GM23248 (cell line): ENCODE results near the gene ACKR3. TPM values are rescaled to one million over a fixed set of nuclear protein-coding genes. Genes with fewer than 3 reads are reported as not detected.

Source experiments
- DNase-seq: peaks from one replicate; pipeline ENCODE4 v3.0.0-alpha.2; 2015
- H2AFZ ChIP-seq: fragments of 200-600 bp; sonication (generic); 2 replicates; pipeline ENCODE4 v1.6.1; 2016; ENCODE audit warnings: antibody characterized with exemption
- H3F3A ChIP-seq: fragments of 200-600 bp; sonication (generic); 2 replicates; pipeline ENCODE4 v1.6.1; 2016; ENCODE audit warnings: mild to moderate bottlenecking, antibody characterized with exemption, mixed run types; ENCODE audit not compliant: insufficient read depth
- H3K27ac ChIP-seq: fragments of 200-600 bp; sonication (generic); 2 replicates; pipeline ENCODE4 v1.5.1; 2016; ENCODE audit warnings: mild to moderate bottlenecking
- H3K27me3 ChIP-seq: fragments of 200-600 bp; sonication (generic); replicated peaks from 2 replicates; pipeline ENCODE4 v1.6.1; 2016; ENCODE audit warnings: mild to moderate bottlenecking; ENCODE audit not compliant: insufficient read depth
- H3K36me3 ChIP-seq: fragments of 200-600 bp; sonication (generic); 2 replicates; pipeline ENCODE4 v1.6.1; 2016; ENCODE audit warnings: low read depth, mild to moderate bottlenecking
- H3K4me1 ChIP-seq: fragments of 200-600 bp; sonication (generic); 2 replicates; pipeline ENCODE4 v1.6.1; 2016; ENCODE audit warnings: mild to moderate bottlenecking; ENCODE audit not compliant: insufficient read depth
- H3K4me2 ChIP-seq: fragments of 200-600 bp; sonication (generic); one replicate; pipeline ENCODE4 v1.6.1; 2016; ENCODE audit warnings: mild to moderate bottlenecking; ENCODE audit not compliant: unreplicated experiment
- H3K4me3 ChIP-seq: fragments of 200-600 bp; sonication (generic); 2 replicates; pipeline ENCODE4 v1.5.1; 2016; ENCODE audit warnings: mild to moderate bottlenecking
- H3K79me2 ChIP-seq: fragments of 200-600 bp; sonication (generic); 2 replicates; pipeline ENCODE4 v1.6.1; 2016; ENCODE audit warnings: mild to moderate bottlenecking; ENCODE audit not compliant: insufficient read depth
- H3K9ac ChIP-seq: fragments of 200-600 bp; sonication (generic); 2 replicates; pipeline ENCODE4 v1.6.1; 2016; ENCODE audit warnings: mild to moderate bottlenecking
- H3K9me2 ChIP-seq: fragments of 200-600 bp; sonication (generic); 2 replicates; pipeline ENCODE4 v1.6.1; 2016; ENCODE audit warnings: mixed run types, mild to moderate bottlenecking, moderate library complexity; ENCODE audit not compliant: insufficient read depth
- H3K9me3 ChIP-seq: fragments of 200-600 bp; sonication (generic); one replicate; pipeline ENCODE4 v1.6.1; 2017; ENCODE audit warnings: low read depth
- H4K20me1 ChIP-seq: fragments of 200-600 bp; sonication (generic); 2 replicates; pipeline ENCODE4 v1.6.0; 2016; ENCODE audit not compliant: insufficient read depth
- EZH2 ChIP-seq: fragments of 200-600 bp; sonication (generic); IDR thresholded peaks from 2 replicates; pipeline ENCODE4 v1.6.1; 2018; ENCODE audit warnings: antibody characterized with exemption, mild to moderate bottlenecking; ENCODE audit not compliant: insufficient read depth, poor library complexity, severe bottlenecking
- EZH2phosphoT487 ChIP-seq: fragments of 200-600 bp; sonication (generic); IDR thresholded peaks from 2 replicates; pipeline ENCODE4 v1.6.1; 2018; ENCODE audit warnings: antibody characterized with exemption, moderate library complexity, mild to moderate bottlenecking, low read depth; ENCODE audit not compliant: insufficient read depth
- WGBS, 2 experiments: methylation state at CpG; one replicate each; pipeline ENCODE4 v1.1.6; 2015 to 2017; ENCODE audit warnings: low lambda C conversion rate in 2 of 2, low coverage in 1 of 2; ENCODE audit errors: missing lambda C conversion rate in 2 of 2; 5-methylcytosine and 5-hydroxymethylcytosine counted together
- in situ Hi-C: fragments of 300-500 bp; cut with MboI; formaldehyde crosslinking; loops from 2 replicates; pipeline ENCODE4 v1.15.0; 2020
- polyA plus RNA-seq: library from polyadenylated mRNA; unstranded; fragments of >200 nt; fragmentation: Nextera tagmentation; extraction: Ambion mirVana; gene quantifications from 2 replicates; pipeline ENCODE4 v1.2.1, GENCODE V29; 2016
- total RNA-seq: library from RNA; depleted of rRNA; stranded (reverse); fragments of >200 nt; shearing (Covaris generic); gene quantifications from 2 replicates; pipeline ENCODE4 v1.2.3, GENCODE V29; 2014

Gene ACKR3
- total and polyA plus RNA-seq, 2 experiments from 2014 or later, result 6.1 to 8.5 TPM

DNA sequence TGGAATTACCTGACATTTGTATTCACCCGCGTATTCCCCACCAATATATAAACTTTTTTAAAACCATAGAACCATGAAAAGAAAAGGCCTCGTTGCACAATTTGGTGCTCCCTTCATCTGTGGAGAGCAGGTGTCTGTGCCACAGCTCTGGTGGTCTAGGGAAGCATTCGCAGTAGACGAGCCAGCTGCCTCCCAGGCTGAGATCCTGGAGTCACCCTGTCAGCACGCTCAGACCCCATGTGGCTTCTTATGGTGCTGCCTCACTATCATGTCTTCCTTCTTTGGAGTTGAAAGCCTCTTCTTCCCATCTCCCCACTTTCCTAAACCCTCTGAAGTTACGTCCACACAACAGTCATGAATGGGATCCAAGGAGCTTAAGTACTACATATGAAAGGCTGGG, 38.4 kb upstream of the ACKR3 start:
- no peak overlapping the region for H3K4me2 ChIP-seq
- WGBS, 2 experiments, result 61 to 70% methylated on average over 7 of the region's 7 CpGs
- no peaks in the 10 kb centered on the region for H3K36me3 ChIP-seq
- no peak overlapping the region for H3K9ac ChIP-seq
- no peak overlapping the region for H3K4me3 ChIP-seq
- H3K27ac ChIP-seq, result no peak overlapping the region
- H3K4me1 ChIP-seq, result no peaks in the 10 kb centered on the region
- no peaks in the 10 kb centered on the region for H4K20me1 ChIP-seq
- TF ChIP-seq EZH2, result no peak
- no peak for TF ChIP-seq EZH2phosphoT487
- H3K9me3 ChIP-seq, result no peaks in the 10 kb centered on the region
- H3K27me3 ChIP-seq, result no peaks in the 10 kb centered on the region
- H2AFZ ChIP-seq, result no peak overlapping the region
- H3K9me2 ChIP-seq, result no peaks in the 10 kb centered on the region
- DNase-seq, result no peak
- no peaks in the 10 kb centered on the region for H3K79me2 ChIP-seq
- in situ Hi-C loops, result no loop called here
- H3F3A ChIP-seq, result no peaks in the 10 kb centered on the region

DNA sequence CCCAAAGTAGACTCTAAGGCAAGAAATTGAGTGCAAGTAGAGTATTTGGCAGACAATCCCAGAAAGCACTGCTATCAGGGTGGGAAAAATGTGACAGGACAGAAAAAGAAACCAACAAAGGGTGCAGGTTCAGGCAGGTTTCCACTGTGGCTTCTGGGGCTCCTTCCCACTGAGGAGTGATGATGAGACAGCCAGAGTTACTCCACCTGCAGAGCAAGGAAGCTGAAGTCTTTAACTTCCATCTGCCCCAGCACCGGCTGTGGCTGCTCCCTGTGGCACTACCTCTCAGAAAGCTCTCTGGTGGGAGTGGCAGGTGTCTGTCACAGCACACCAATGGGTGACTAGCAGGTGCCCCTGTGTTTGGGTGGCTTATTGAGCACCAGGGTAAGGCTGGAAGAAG, 37.6 kb upstream of the ACKR3 start:
- TF ChIP-seq EZH2 (no peak), EZH2phosphoT487 (no peak)
- Histone ChIP-seq H3K27me3 (no peaks in the 10 kb centered on the region), H3K4me2 (no peak overlapping the region), H3K9me3 (no peaks in the 10 kb centered on the region), H3F3A (no peaks in the 10 kb centered on the region), H3K36me3 (no peaks in the 10 kb centered on the region), H3K79me2 (no peaks in the 10 kb centered on the region), H2AFZ (no peak overlapping the region), H3K4me1 (no peaks in the 10 kb centered on the region), H3K9me2 (no peaks in the 10 kb centered on the region), H3K4me3 (no peak overlapping the region), H3K27ac (no peak overlapping the region), H3K9ac (no peak overlapping the region), H4K20me1 (no peaks in the 10 kb centered on the region)
- in situ Hi-C loops, result no loop called here
- WGBS, 2 experiments, result 75 to 95% methylated on average over 1 of the region's 1 CpG
- DNase-seq, result no peak

DNA sequence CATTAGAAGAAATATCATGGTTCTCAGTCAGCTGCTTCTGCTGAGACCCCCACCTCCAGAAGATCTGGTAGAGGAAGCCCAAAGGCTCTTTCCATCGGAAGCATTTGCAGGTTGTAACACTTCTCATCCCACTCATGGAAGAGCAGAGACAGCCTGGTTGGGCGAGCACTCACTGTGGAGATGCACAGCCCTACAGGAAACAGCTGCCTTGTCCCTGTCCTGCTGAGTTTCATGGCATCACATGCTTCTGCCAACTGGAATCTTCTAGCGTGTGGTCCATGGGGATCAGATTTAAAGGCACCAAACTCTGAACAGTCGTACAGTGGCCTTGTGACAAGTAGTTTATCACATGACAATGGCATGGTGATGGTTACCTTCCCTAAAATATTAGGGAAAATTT, 36.3 kb upstream of the ACKR3 start:
- Histone ChIP-seq H4K20me1 (no peaks in the 10 kb centered on the region), H3K79me2 (no peaks in the 10 kb centered on the region), H3K4me1 (no peaks in the 10 kb centered on the region), H3K27ac (no peak overlapping the region), H3K4me3 (no peak overlapping the region), H3K9ac (no peak overlapping the region), H3K9me2 (no peaks in the 10 kb centered on the region), H3K36me3 (no peaks in the 10 kb centered on the region), H2AFZ (no peak overlapping the region), H3K4me2 (no peak overlapping the region), H3K9me3 (no peaks in the 10 kb centered on the region), H3F3A (no peaks in the 10 kb centered on the region), H3K27me3 (no peaks in the 10 kb centered on the region; the same call in 1 of the 2 replicates)
- no peak for DNase-seq
- TF ChIP-seq EZH2, result no peak
- no peak for TF ChIP-seq EZH2phosphoT487
- in situ Hi-C loops, result no loop called here
- 54 to 55% methylated on average over 4 of the region's 4 CpGs for WGBS, 2 experiments

DNA sequence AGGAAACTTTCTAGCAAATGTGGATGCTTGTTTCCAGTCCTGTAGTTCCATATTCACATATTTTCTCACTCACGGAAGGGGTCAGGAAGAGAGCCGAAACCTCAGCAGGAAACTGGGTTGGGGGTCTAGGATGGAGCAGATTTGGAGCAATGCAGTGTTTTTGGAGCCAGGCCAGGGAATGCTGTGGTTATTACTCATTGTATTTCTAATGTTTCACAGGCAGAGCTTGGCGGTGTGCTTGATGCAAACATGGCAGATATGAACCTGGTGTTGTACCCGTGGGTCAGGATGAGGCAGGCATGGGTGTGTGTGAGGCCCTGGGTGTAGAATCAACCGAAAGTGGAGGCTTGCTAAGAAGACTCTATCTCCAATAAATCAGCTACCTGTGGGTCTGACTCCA, 34.6 kb upstream of the ACKR3 start:
- H3K4me3 ChIP-seq, result no peak overlapping the region
- H3K79me2 ChIP-seq, result no peaks in the 10 kb centered on the region
- H3K27me3 ChIP-seq, result no peaks in the 10 kb centered on the region; the same call in 1 of the 2 replicates
- in situ Hi-C loops, result no loop called here
- DNase-seq, result peak; percentile 38
- H3K4me1 ChIP-seq, result no peaks in the 10 kb centered on the region
- H4K20me1 ChIP-seq, result no peaks in the 10 kb centered on the region
- H2AFZ ChIP-seq, result no peak overlapping the region
- no peaks in the 10 kb centered on the region for H3K9me2 ChIP-seq
- no peak overlapping the region for H3K27ac ChIP-seq
- H3F3A ChIP-seq, result no peaks in the 10 kb centered on the region
- WGBS, 2 experiments, result 77 to 80% methylated on average over 5 of the region's 5 CpGs
- no peak overlapping the region for H3K9ac ChIP-seq
- no peak overlapping the region for H3K4me2 ChIP-seq
- no peaks in the 10 kb centered on the region for H3K9me3 ChIP-seq
- no peak for TF ChIP-seq EZH2phosphoT487
- TF ChIP-seq EZH2, result no peak
- H3K36me3 ChIP-seq, result no peaks in the 10 kb centered on the region

DNA sequence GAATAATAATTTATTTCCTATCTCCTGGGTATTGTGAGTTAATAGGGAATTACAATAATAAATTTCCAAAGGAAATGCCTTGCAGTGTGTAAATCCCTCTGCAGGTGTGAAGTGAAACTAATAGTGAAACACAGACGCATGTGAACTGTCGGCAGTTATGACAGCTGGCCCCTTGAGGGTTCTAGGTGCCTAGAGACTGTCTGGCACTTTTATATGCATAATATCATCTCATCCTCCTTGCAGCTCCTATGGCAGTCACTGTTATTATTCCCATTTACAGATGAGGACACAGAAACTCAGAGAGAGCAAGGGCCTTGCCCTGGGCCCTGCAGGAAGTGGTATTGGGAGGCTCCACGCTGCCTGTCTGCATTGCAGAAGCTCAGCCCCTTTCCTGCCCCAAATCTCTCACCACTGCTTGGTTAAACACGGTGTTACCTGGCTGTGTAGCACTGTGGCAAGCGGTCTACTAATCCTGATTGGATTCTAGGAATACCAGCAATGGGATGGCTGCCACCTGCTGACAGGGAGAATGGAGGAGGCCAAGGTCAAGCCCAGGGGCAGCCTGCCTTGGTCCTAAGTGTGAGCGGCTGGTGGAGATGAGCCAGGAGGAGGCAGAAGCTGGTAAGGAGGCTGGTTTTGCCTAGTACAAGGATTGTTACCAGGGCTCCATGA, 32.8 kb upstream of the ACKR3 start:
- no peaks in the 10 kb centered on the region for H4K20me1 ChIP-seq
- 61 to 71% methylated on average over 6 of the region's 6 CpGs for WGBS, 2 experiments
- no peaks in the 10 kb centered on the region for H3F3A ChIP-seq
- H3K4me1 ChIP-seq, result no peaks in the 10 kb centered on the region
- no peaks in the 10 kb centered on the region for H3K79me2 ChIP-seq
- H2AFZ ChIP-seq, result no peak overlapping the region
- DNase-seq, result no peak
- no peaks in the 10 kb centered on the region for H3K9me2 ChIP-seq
- in situ Hi-C loops, result no loop called here
- H3K4me2 ChIP-seq, result no peak overlapping the region
- H3K4me3 ChIP-seq, result no peak overlapping the region
- no peaks in the 10 kb centered on the region; the same call in 1 of the 2 replicates for H3K27me3 ChIP-seq
- no peaks in the 10 kb centered on the region for H3K9me3 ChIP-seq
- no peak overlapping the region for H3K27ac ChIP-seq
- no peak for TF ChIP-seq EZH2phosphoT487
- TF ChIP-seq EZH2, result no peak
- no peak overlapping the region for H3K9ac ChIP-seq
- no peaks in the 10 kb centered on the region for H3K36me3 ChIP-seq
